Thymus (tissue), 11 donors: ENCODE data around the gene JAKMIP2. TPM values are rescaled to one million over a fixed set of nuclear protein-coding genes. Genes with fewer than 3 reads are reported as not detected.
"Not testable (repeated sequence)": the region's sequence is repeated elsewhere in the genome, so short reads cannot be mapped to it uniquely, and the experiment has no call there.

Experiments
- DNase-seq, 9 donors: peaks; one replicate each; pipeline ENCODE4 v3.0.0-alpha.2; 2013; ENCODE audit warnings: low spot score in 9 of 9, low read depth in 6 of 9, missing footprints in 1 of 9
- H3K27ac ChIP-seq, 2 donors: one replicate each; pipeline ENCODE4 v1.5.1; 2013; ENCODE audit warnings: control low read depth in 1 of 2, low read depth in 1 of 2, low read length in 1 of 2, mild to moderate bottlenecking in 1 of 2, moderate library complexity in 1 of 2
- H3K27me3 ChIP-seq, 2 donors: one replicate each; pipeline ENCODE4 v1.5.1; 2013; ENCODE audit warnings: low read length in 1 of 2; ENCODE audit not compliant: control insufficient read depth in 2 of 2, insufficient read depth in 1 of 2
- H3K36me3 ChIP-seq, 2 donors: one replicate each; pipeline ENCODE4 v1.5.1; 2013; ENCODE audit warnings: low read length in 1 of 2, mild to moderate bottlenecking in 1 of 2, moderate library complexity in 1 of 2; ENCODE audit not compliant: control insufficient read depth in 2 of 2, insufficient read depth in 2 of 2
- H3K4me1 ChIP-seq, 2 donors: one replicate each; pipeline ENCODE4 v1.5.1; 2013; ENCODE audit warnings: low read length in 2 of 2; ENCODE audit not compliant: control insufficient read depth in 2 of 2, insufficient read depth in 2 of 2
- H3K4me3 ChIP-seq, 2 donors: one replicate each; pipeline ENCODE4 v1.5.1; 2013; ENCODE audit warnings: low read length in 2 of 2, control low read depth in 1 of 2, mild to moderate bottlenecking in 1 of 2
- H3K9me3 ChIP-seq, 2 donors: one replicate each; pipeline ENCODE4 v1.5.1; 2013; ENCODE audit warnings: low read length in 1 of 2, mild to moderate bottlenecking in 1 of 2; ENCODE audit not compliant: control insufficient read depth in 2 of 2, insufficient read depth in 1 of 2
- WGBS: extraction: QIAGEN DNeasy Blood & Tissue Kit; methylation state at CpG from one replicate; pipeline ENCODE4 v1.1.7; 2013; 5-methylcytosine and 5-hydroxymethylcytosine counted together
- polyA plus RNA-seq: library from polyadenylated mRNA; stranded (reverse); fragments of 200-250 nt; gene quantifications from one replicate; pipeline ENCODE4 v1.2.3, GENCODE V29; 2013
- total RNA-seq: library from RNA; stranded (reverse); fragments of 120-200 nt; gene quantifications from one replicate; pipeline ENCODE4 v1.2.4, GENCODE V29; 2013
- donor health status: healthy.

JAKMIP2 gene
- total and polyA plus RNA-seq, 2 donors, result 2.6 to 10.3 TPM

GRCh38 chr5:147601652-147602051 lies 180.9 kb downstream of the JAKMIP2 start:
- Histone ChIP-seq H3K27ac (no peak overlapping the region), H3K36me3 (no peaks in the 10 kb centered on the region), H3K9me3 (no peaks in the 10 kb centered on the region), H3K4me3 (no peak overlapping the region), H3K4me1 (no peaks in the 10 kb centered on the region), H3K27me3 (no peaks in the 10 kb centered on the region)
- 47% methylated on average over 1 of the region's 1 CpG for WGBS
- no peak for DNase-seq

DNA sequence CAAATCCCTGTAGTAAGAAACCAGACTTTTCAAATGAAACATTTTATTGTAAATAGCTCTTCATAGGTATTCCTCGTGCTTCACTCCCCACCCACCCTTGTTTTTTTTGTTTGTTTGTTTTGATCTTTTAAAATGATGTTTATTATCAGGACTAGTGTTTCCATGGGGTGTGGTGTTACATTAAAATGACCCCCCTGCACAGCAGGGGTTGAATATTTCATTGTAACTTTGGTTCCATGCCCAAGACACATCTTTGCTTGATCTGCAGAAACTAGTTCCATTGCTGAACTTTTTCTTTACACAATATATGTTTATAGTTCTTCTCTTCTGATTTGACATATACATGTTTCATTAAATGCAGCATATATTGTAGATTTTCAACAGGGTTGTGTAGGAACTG lies 191.4 kb downstream of the JAKMIP2 start:
- H3K36me3 ChIP-seq, result peaks cover 6 to 8% of the 10 kb centered on the region in 2 donors
- WGBS, result 93% methylated on average over 1 of the region's 1 CpG
- H3K27ac ChIP-seq, result no peak overlapping the region
- H3K4me1 ChIP-seq, result no peaks in the 10 kb centered on the region
- peaks cover 0 to 5% of the 10 kb centered on the region in 2 donors for H3K9me3 ChIP-seq
- H3K4me3 ChIP-seq, result no peak overlapping the region
- H3K27me3 ChIP-seq, result no peaks in the 10 kb centered on the region
- DNase-seq, result no peak

DNA sequence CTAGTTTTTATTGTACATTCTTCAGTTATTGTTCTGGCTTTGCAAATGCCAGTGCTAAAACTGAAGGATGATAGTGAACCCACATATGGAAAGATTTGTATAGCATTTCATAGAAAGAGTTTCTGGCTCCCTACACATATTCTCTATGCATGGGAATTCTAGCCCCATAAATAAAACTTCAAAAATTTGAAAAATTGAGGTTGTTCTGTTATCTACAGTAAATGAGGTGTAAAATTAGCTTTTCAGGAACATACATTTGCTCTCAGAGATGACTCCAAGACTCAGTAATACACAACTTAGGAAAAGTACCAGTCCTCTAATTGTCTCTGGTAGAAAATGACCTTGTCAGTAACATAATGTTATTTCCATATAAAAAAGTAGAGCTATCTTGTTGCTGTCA lies 192.4 kb downstream of the JAKMIP2 start:
- Histone ChIP-seq H3K36me3 (peaks cover 6 to 8% of the 10 kb centered on the region in 2 donors), H3K4me3 (no peak overlapping the region), H3K27me3 (no peaks in the 10 kb centered on the region), H3K27ac (no peak overlapping the region), H3K9me3 (peaks cover 0 to 3% of the 10 kb centered on the region in 2 donors), H3K4me1 (no peaks in the 10 kb centered on the region)
- no peak for DNase-seq

DNA sequence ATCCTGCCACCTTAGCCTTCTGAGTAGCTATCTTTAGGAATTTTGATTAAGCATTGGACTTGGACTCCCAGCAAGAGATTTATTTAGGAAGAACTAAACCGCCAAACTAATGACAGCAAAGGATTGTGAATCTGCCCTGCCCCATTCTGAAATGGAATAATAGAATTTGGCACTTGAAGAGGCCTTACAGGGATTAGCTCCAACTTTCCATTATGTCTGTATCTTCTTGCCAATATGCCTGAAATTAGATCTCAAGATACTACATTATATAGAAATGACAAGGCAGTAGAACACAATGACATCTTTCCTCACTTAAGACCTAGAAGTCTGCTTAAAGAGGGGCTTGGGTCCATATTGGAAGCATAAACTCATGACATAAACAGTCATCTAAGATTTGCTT lies 195.7 kb downstream of the JAKMIP2 start:
- no peak for DNase-seq
- Histone ChIP-seq H3K36me3 (peaks cover 0 to 3% of the 10 kb centered on the region in 2 donors), H3K4me3 (no peak overlapping the region), H3K9me3 (no peaks in the 10 kb centered on the region), H3K27me3 (no peaks in the 10 kb centered on the region), H3K4me1 (no peaks in the 10 kb centered on the region), H3K27ac (no peak overlapping the region)
- 97% methylated on average over 1 of the region's 1 CpG for WGBS

DNA sequence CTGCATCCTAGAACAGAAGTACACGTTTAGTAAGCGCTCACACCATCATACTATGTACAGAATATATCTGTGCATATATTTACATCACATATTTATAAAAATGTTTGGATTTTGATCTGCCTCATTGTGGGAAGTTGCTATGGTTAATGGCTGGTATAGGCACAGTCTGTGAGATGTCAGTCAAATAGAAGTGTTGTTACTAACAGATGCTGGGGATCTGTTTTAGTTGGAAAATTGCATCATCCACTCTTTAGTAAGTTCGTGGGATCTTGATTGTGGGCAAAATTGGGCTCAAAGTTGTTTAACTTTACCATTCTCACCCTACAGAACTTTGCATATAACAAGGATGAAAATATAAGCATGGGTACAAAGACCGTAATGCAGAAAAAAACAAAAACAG lies 196.3 kb downstream of the JAKMIP2 start:
- Histone ChIP-seq H3K4me1 (no peaks in the 10 kb centered on the region), H3K9me3 (no peaks in the 10 kb centered on the region), H3K27ac (no peak overlapping the region), H3K27me3 (no peaks in the 10 kb centered on the region), H3K4me3 (no peak overlapping the region), H3K36me3 (peaks cover 0 to 3% of the 10 kb centered on the region in 2 donors)
- 93% methylated on average over 4 of the region's 4 CpGs for WGBS
- DNase-seq, result no peak

GRCh38 chr5:147582272-147582671 lies 200.3 kb downstream of the JAKMIP2 start:
- H3K27me3 ChIP-seq, H3K36me3 ChIP-seq, H3K4me1 ChIP-seq, H3K27ac ChIP-seq, DNase-seq, H3K9me3 ChIP-seq, H3K4me3 ChIP-seq: not testable (repeated sequence)
- 85% methylated on average over 6 of the region's 6 CpGs for WGBS

DNA sequence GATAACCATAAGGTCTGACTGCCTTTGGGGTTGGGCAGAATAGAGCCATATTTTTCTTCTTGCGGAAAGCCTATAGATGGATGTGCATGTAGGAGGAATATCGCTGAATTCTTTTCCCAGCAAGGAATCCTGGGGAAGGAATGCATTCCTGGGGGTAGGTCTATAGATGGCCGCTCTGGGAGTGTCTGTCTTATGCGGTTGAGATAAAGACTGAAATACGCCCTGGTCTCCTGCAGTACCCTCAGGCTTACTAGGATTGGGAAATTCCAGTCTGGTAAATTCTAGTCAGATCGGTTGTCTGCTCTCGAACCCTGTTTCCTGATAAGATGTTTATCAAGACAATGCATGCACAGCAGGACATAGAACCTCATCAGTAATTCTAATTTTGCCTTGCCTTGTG lies 202.1 kb downstream of the JAKMIP2 start:
- not testable (repeated sequence) for DNase-seq, H3K27me3 ChIP-seq, H3K36me3 ChIP-seq, H3K4me1 ChIP-seq, H3K4me3 ChIP-seq, H3K27ac ChIP-seq, H3K9me3 ChIP-seq
- 97% methylated on average over 7 of the region's 7 CpGs for WGBS

GRCh38 chr5:147578228-147579024 lies 204.1 kb downstream of the JAKMIP2 start:
- peak in 1 of 9 donors; percentile 8 for DNase-seq
- no peaks in the 10 kb centered on the region for H3K9me3 ChIP-seq
- no peak overlapping the region for H3K4me3 ChIP-seq
- WGBS, result 72% methylated on average over 8 of the region's 8 CpGs
- no peaks in the 10 kb centered on the region for H3K27me3 ChIP-seq
- H3K36me3 ChIP-seq, result no peaks in the 10 kb centered on the region
- no peak overlapping the region for H3K27ac ChIP-seq
- H3K4me1 ChIP-seq, result no peaks in the 10 kb centered on the region

GRCh38 chr5:147576646-147577535 lies 205.6 kb downstream of the JAKMIP2 start:
- no peaks in the 10 kb centered on the region for H3K27me3 ChIP-seq
- peak in 7 of 9 donors; percentile 10 to 57 (median 21) for DNase-seq
- H3K4me1 ChIP-seq, result no peaks in the 10 kb centered on the region
- 51% methylated on average over 15 of the region's 15 CpGs for WGBS
- no peak overlapping the region for H3K27ac ChIP-seq
- no peak overlapping the region for H3K4me3 ChIP-seq
- no peaks in the 10 kb centered on the region for H3K36me3 ChIP-seq
- H3K9me3 ChIP-seq, result no peaks in the 10 kb centered on the region
